Stimulated activated naive CD8-positive, alpha-beta T cell treated with anti-CD3 and anti-CD28 coated beads, Interleukin-15, Interleukin-2, amounts not matched to agents 100 ng/mL and 50 ng/mL, for 24 hours (primary cell): ENCODE measurements around the gene GRPEL1.

Experiments
- H3K27ac Mint-ChIP-seq: one replicate; pipeline ENCODE4 v1.8.0; 2021; ENCODE audit warnings: mild to moderate bottlenecking, mixed read lengths
- H3K27me3 Mint-ChIP-seq: one replicate; pipeline ENCODE4 v1.8.0; 2021; ENCODE audit warnings: mixed read lengths
- H3K36me3 Mint-ChIP-seq: one replicate; pipeline ENCODE4 v1.8.0; 2021; ENCODE audit warnings: low read depth, mixed read lengths
- H3K4me1 Mint-ChIP-seq: one replicate; pipeline ENCODE4 v1.8.0; 2021; ENCODE audit warnings: low read depth, mixed read lengths
- H3K4me3 Mint-ChIP-seq: one replicate; pipeline ENCODE4 v1.8.0; 2021; ENCODE audit warnings: mild to moderate bottlenecking, mixed read lengths
- H3K9me3 Mint-ChIP-seq: one replicate; pipeline ENCODE4 v1.8.0; 2021; ENCODE audit warnings: mixed read lengths

GRPEL1 gene

GRCh38 chr4:7031558-7032449 is 36.1 kb downstream of the GRPEL1 start:
- Mint-ChIP-seq H3K27ac (no peak overlapping the region), H3K36me3 (peaks cover 37% of the 10 kb centered on the region), H3K4me1 (no peaks in the 10 kb centered on the region), H3K4me3 (no peak overlapping the region), H3K27me3 (no peaks in the 10 kb centered on the region), H3K9me3 (no peaks in the 10 kb centered on the region)

- no peak overlapping the region for H3K4me3 Mint-ChIP-seq
Observed at GRCh38 chr4:7030856-7031255, 37.0 kb downstream of the GRPEL1 start.

GRCh38 chr4:7029921-7030320 is 37.9 kb downstream of the GRPEL1 start:
- H3K27me3 Mint-ChIP-seq, result no peaks in the 10 kb centered on the region
- H3K4me3 Mint-ChIP-seq, result no peak overlapping the region
- H3K27ac Mint-ChIP-seq, result no peak overlapping the region
- H3K36me3 Mint-ChIP-seq, result peaks cover 50% of the 10 kb centered on the region
- H3K9me3 Mint-ChIP-seq, result no peaks in the 10 kb centered on the region
- H3K4me1 Mint-ChIP-seq, result no peaks in the 10 kb centered on the region

More at GRCh38 chr4:7030856-7031255, 37.0 kb downstream of the GRPEL1 start:
- no peaks in the 10 kb centered on the region for H3K4me1 Mint-ChIP-seq
- H3K27ac Mint-ChIP-seq, result no peak overlapping the region
- no peaks in the 10 kb centered on the region for H3K9me3 Mint-ChIP-seq
- H3K36me3 Mint-ChIP-seq, result peaks cover 47% of the 10 kb centered on the region
- no peaks in the 10 kb centered on the region for H3K27me3 Mint-ChIP-seq

- Mint-ChIP-seq H3K4me3 (no peak overlapping the region), H3K27me3 (no peaks in the 10 kb centered on the region), H3K27ac (no peak overlapping the region), H3K36me3 (peaks cover 50% of the 10 kb centered on the region), H3K9me3 (no peaks in the 10 kb centered on the region), H3K4me1 (no peaks in the 10 kb centered on the region)
Observed at GRCh38 chr4:7029212-7029611, 38.7 kb downstream of the GRPEL1 start.

GRCh38 chr4:7027913-7028312 is 40.0 kb downstream of the GRPEL1 start:
- Mint-ChIP-seq H3K4me3 (no peak overlapping the region), H3K9me3 (no peaks in the 10 kb centered on the region), H3K27me3 (no peaks in the 10 kb centered on the region), H3K27ac (no peak overlapping the region), H3K36me3 (peaks cover 54% of the 10 kb centered on the region), H3K4me1 (no peaks in the 10 kb centered on the region)

GRCh38 chr4:7027284-7027683 is 40.6 kb downstream of the GRPEL1 start:
- no peak overlapping the region for H3K4me3 Mint-ChIP-seq
- no peaks in the 10 kb centered on the region for H3K9me3 Mint-ChIP-seq
- no peak overlapping the region for H3K27ac Mint-ChIP-seq
- no peaks in the 10 kb centered on the region for H3K27me3 Mint-ChIP-seq
- peaks cover 56% of the 10 kb centered on the region for H3K36me3 Mint-ChIP-seq
- H3K4me1 Mint-ChIP-seq, result no peaks in the 10 kb centered on the region

- peaks cover 59% of the 10 kb centered on the region for H3K36me3 Mint-ChIP-seq
- no peak overlapping the region for H3K27ac Mint-ChIP-seq
- H3K27me3 Mint-ChIP-seq, result no peaks in the 10 kb centered on the region
- no peaks in the 10 kb centered on the region for H3K4me1 Mint-ChIP-seq
- H3K9me3 Mint-ChIP-seq, result no peaks in the 10 kb centered on the region
- H3K4me3 Mint-ChIP-seq, result no peak overlapping the region
Observed at GRCh38 chr4:7026107-7026506, 41.8 kb downstream of the GRPEL1 start.

- Mint-ChIP-seq H3K27ac (no peak overlapping the region), H3K9me3 (no peaks in the 10 kb centered on the region), H3K4me1 (no peaks in the 10 kb centered on the region), H3K27me3 (no peaks in the 10 kb centered on the region), H3K36me3 (peaks cover 59% of the 10 kb centered on the region), H3K4me3 (no peak overlapping the region)
Observed at GRCh38 chr4:7025040-7025602, 42.7 kb downstream of the GRPEL1 start.

- Mint-ChIP-seq H3K9me3 (no peaks in the 10 kb centered on the region), H3K27me3 (no peaks in the 10 kb centered on the region), H3K27ac (no peak overlapping the region), H3K4me3 (no peak overlapping the region), H3K36me3 (peaks cover 59% of the 10 kb centered on the region), H3K4me1 (no peaks in the 10 kb centered on the region)
Observed at GRCh38 chr4:7024336-7024890, 43.5 kb downstream of the GRPEL1 start.

- H3K27ac Mint-ChIP-seq, result no peak overlapping the region
- H3K4me1 Mint-ChIP-seq, result no peaks in the 10 kb centered on the region
- H3K4me3 Mint-ChIP-seq, result no peak overlapping the region
- no peaks in the 10 kb centered on the region for H3K27me3 Mint-ChIP-seq
- peaks cover 54% of the 10 kb centered on the region for H3K36me3 Mint-ChIP-seq
- H3K9me3 Mint-ChIP-seq, result no peaks in the 10 kb centered on the region
Observed at GRCh38 chr4:7023901-7024300, 44.0 kb downstream of the GRPEL1 start.

GRCh38 chr4:7023486-7023885 is 44.4 kb downstream of the GRPEL1 start:
- no peak overlapping the region for H3K4me3 Mint-ChIP-seq
- H3K9me3 Mint-ChIP-seq, result no peaks in the 10 kb centered on the region
- peaks cover 54% of the 10 kb centered on the region for H3K36me3 Mint-ChIP-seq
- H3K27ac Mint-ChIP-seq, result no peak overlapping the region
- H3K27me3 Mint-ChIP-seq, result no peaks in the 10 kb centered on the region
- no peaks in the 10 kb centered on the region for H3K4me1 Mint-ChIP-seq

- H3K4me1 Mint-ChIP-seq, result no peaks in the 10 kb centered on the region
- H3K9me3 Mint-ChIP-seq, result no peaks in the 10 kb centered on the region
- no peak overlapping the region for H3K27ac Mint-ChIP-seq
- H3K27me3 Mint-ChIP-seq, result no peaks in the 10 kb centered on the region
- H3K36me3 Mint-ChIP-seq, result peaks cover 46% of the 10 kb centered on the region
- no peak overlapping the region for H3K4me3 Mint-ChIP-seq
Observed at GRCh38 chr4:7021930-7022664, 45.8 kb downstream of the GRPEL1 start.

GRCh38 chr4:7021355-7021754 is 46.5 kb downstream of the GRPEL1 start:
- H3K36me3 Mint-ChIP-seq, result peaks cover 41% of the 10 kb centered on the region
- H3K9me3 Mint-ChIP-seq, result no peaks in the 10 kb centered on the region
- H3K27ac Mint-ChIP-seq, result no peak overlapping the region
- H3K4me1 Mint-ChIP-seq, result no peaks in the 10 kb centered on the region
- H3K27me3 Mint-ChIP-seq, result no peaks in the 10 kb centered on the region
- H3K4me3 Mint-ChIP-seq, result no peak overlapping the region

- Mint-ChIP-seq H3K27ac (no peak overlapping the region), H3K36me3 (peaks cover 41% of the 10 kb centered on the region)
Observed at GRCh38 chr4:7020856-7021255, 47.0 kb downstream of the GRPEL1 start.

GRCh38 chr4:7020290-7020689 is 47.6 kb downstream of the GRPEL1 start:
- no peaks in the 10 kb centered on the region for H3K4me1 Mint-ChIP-seq
- H3K27me3 Mint-ChIP-seq, result no peaks in the 10 kb centered on the region
- H3K9me3 Mint-ChIP-seq, result no peaks in the 10 kb centered on the region
- H3K27ac Mint-ChIP-seq, result no peak overlapping the region
- H3K4me3 Mint-ChIP-seq, result no peak overlapping the region
- H3K36me3 Mint-ChIP-seq, result peaks cover 40% of the 10 kb centered on the region

More at GRCh38 chr4:7020856-7021255, 47.0 kb downstream of the GRPEL1 start:
- Mint-ChIP-seq H3K9me3 (no peaks in the 10 kb centered on the region), H3K4me1 (no peaks in the 10 kb centered on the region), H3K4me3 (no peak overlapping the region), H3K27me3 (no peaks in the 10 kb centered on the region)
